ENCODE results near the gene CBX5.
A peak's percentile ranks its signal among the peaks of the same experiment; 100 is the strongest.

CBX5 gene

DNA sequence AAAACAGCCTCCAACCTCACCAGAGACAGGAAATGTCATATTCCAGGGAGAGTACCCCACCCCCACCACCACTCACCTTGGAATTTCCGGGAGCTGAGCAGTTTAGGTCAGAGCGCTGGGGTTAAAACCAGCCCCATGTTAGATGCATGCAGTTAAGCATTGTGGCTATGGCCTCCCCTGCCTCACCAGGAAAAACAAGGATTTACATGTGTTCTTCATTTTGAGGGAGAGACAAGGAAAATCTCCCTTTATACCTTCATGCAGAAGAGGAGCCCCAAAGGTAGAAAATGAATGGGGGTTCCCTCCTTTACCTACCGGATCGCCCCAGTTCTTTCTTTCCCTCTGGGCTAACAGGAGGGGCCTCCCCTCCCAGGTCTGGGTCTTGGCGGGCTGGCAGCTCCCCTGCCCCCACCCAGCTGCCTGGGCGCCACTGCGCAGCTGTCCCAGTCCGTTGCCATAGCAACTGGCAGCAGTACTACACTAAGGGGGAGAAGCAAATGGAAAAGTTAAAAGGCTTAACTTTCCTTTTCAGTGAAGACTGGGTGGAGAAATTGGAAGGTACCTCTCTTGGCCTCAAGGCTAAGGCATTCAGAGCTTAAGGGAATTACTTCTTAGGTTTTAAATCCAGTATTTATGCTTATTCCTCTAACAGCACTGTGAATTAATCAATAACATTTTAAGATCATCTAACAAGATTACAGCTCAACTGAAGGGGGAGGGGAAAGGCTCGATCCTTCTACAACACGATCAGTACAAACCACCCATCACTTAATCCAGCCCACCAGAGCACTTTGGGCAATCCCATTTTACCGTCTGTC lies 20.5 kb downstream of the CBX5 start:
- Histone ChIP-seq H3K4me2 (ENCODE audit: low read length) (peak overlapping the region; percentile 55), H3K27me3 (ENCODE audit: insufficient read depth, low read length) (no peaks in the 10 kb centered on the region), H3K14ac (ENCODE audit: low read length) (peak overlapping the region; percentile 80), H4K91ac (ENCODE audit: low read depth, low read length) (peak overlapping the region; percentile 49), H2BK12ac (ENCODE audit: low read length) (no peak overlapping the region), H2BK5ac (ENCODE audit: low read depth, low read length, poor library complexity) (peak overlapping the region; percentile 97), H3K4me3 (ENCODE audit: low read depth, low read length) (no peak overlapping the region), H3K4ac (ENCODE audit: low read depth, low read length) (no peak overlapping the region), H3K36me3 (ENCODE audit: control insufficient read depth in 1 of 2, insufficient read depth in 2 of 2, low read length in 2 of 2) (peaks cover 12 to 17% of the 10 kb centered on the region in 2 experiments), H3K4me1 (ENCODE audit: control insufficient read depth in 1 of 2, insufficient read depth in 2 of 2, low read length in 2 of 2) (peaks cover 11 to 27% of the 10 kb centered on the region in 2 experiments), H3K27ac (ENCODE audit: low read depth, low read length) (peak overlapping the region; percentile 98), H3K79me2 (ENCODE audit: control insufficient read depth, insufficient read depth, low read length, poor library complexity) (peaks cover 8% of the 10 kb centered on the region), H2AK5ac (ENCODE audit: low read length) (no peak overlapping the region), H4K8ac (ENCODE audit: low read depth, low read length) (peak overlapping the region; percentile 83), H3K9me3 (ENCODE audit: insufficient read depth, low read depth, low read length) (no peaks in the 10 kb centered on the region), H3K79me1 (ENCODE audit: low read length) (peaks cover 33% of the 10 kb centered on the region), H3K23ac (ENCODE audit: low read length) (no peak overlapping the region), H2AFZ (ENCODE audit: insufficient read depth, low read length, poor library complexity) (peak overlapping the region; percentile 2), H4K12ac (ENCODE audit: low read depth, low read length) (no peak overlapping the region), H3K18ac (ENCODE audit: low read length) (peak overlapping the region; percentile 2), H3K9ac (ENCODE audit: low read length) (peak overlapping the region; percentile 8), H2BK120ac (ENCODE audit: insufficient read depth, low read length, poor library complexity) (peak overlapping the region; percentile 95)
- peak; percentile 68 to 86 for DNase-seq
- whole genome bisulfite sequencing (ENCODE audit: extremely low coverage, insufficient coverage, insufficient read length): no CpG with 5 or more reads among the region's 11 CpGs

DNA sequence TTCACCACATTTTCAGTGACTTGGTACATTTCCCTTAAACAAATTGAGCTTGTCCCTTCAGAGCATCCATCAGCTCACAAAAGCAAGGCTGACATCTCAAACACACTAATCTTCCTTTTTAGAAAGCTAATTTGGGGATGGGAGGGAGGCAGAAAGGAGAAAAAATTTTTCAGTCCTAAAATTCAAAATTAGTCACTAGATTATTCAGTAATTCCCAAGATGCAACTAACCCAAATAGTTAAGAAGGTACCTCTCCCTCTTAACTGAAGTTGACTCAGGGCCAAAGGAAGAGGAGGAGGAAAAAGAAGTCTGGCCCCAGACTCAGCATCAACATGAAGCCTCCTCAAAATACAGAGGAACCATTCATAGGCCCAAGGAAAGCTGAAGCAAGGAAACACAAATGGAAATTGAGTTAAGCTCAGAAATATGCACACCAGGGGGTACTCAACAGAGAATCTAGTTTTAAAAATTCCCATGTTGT lies 21.7 kb downstream of the CBX5 start:
- H3K4me2 ChIP-seq (ENCODE audit: low read length): peak overlapping the region; percentile 19
- peaks cover 29% of the 10 kb centered on the region for H3K79me1 ChIP-seq (ENCODE audit: low read length)

DNA sequence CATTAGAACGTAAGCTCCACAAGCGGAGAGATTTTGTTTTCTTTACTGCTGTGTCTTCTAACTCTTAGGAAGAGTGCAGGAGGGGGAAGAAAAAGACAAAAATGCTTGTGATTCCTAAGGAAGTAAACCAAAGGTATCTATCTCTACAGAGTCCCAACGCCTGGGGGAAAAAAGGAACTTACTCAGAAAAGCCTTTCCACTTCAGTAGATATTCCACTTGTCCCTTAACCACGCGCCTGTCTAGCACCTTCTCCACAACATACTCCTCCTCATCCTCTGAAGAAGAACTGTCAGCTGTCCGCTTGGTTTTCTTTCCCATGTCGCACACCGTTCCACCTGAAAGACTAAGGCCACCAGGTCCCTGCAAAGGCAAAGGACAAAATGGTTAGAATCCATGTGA lies 22.6 kb downstream of the CBX5 start:
- Histone ChIP-seq H3K9ac (ENCODE audit: low read length) (no peak overlapping the region), H3K4me3 (ENCODE audit: low read depth, low read length) (no peak overlapping the region), H3K36me3 (ENCODE audit: control insufficient read depth in 1 of 2, insufficient read depth in 2 of 2, low read length in 2 of 2) (peaks cover 16 to 20% of the 10 kb centered on the region in 2 experiments), H4K12ac (ENCODE audit: low read depth, low read length) (no peak overlapping the region), H3K79me2 (ENCODE audit: control insufficient read depth, insufficient read depth, low read length, poor library complexity) (peaks cover 4% of the 10 kb centered on the region), H2BK120ac (ENCODE audit: insufficient read depth, low read length, poor library complexity) (peak overlapping the region; percentile 75), H2AFZ (ENCODE audit: insufficient read depth, low read length, poor library complexity) (no peak overlapping the region), H2AK5ac (ENCODE audit: low read length) (peak overlapping the region; percentile 90), H2BK5ac (ENCODE audit: low read depth, low read length, poor library complexity) (peak overlapping the region; percentile 88), H2BK12ac (ENCODE audit: low read length) (peak overlapping the region; percentile 98), H3K4me1 (ENCODE audit: control insufficient read depth in 1 of 2, insufficient read depth in 2 of 2, low read length in 2 of 2) (peaks cover 6 to 13% of the 10 kb centered on the region in 2 experiments), H3K79me1 (ENCODE audit: low read length) (peaks cover 28% of the 10 kb centered on the region), H4K8ac (ENCODE audit: low read depth, low read length) (no peak overlapping the region), H3K4ac (ENCODE audit: low read depth, low read length) (no peak overlapping the region), H4K91ac (ENCODE audit: low read depth, low read length) (peak overlapping the region; percentile 75), H3K27me3 (ENCODE audit: insufficient read depth, low read length) (no peaks in the 10 kb centered on the region), H3K27ac (ENCODE audit: low read depth, low read length) (peak overlapping the region; percentile 98), H3K4me2 (ENCODE audit: low read length) (peak overlapping the region; percentile 22), H3K9me3 (ENCODE audit: insufficient read depth, low read depth, low read length) (no peaks in the 10 kb centered on the region), H3K23ac (ENCODE audit: low read length) (no peak overlapping the region), H3K18ac (ENCODE audit: low read length) (peak overlapping the region; percentile 93), H3K14ac (ENCODE audit: low read length) (peak overlapping the region; percentile 90)
- peak; percentile 34 to 71 for DNase-seq
- WGBS (ENCODE audit: extremely low coverage, insufficient coverage, insufficient read length): no CpG with 5 or more reads among the region's 8 CpGs

More for the DNA sequence above, 21.7 kb downstream of the CBX5 start:
- Histone ChIP-seq H2AFZ (ENCODE audit: insufficient read depth, low read length, poor library complexity) (no peak overlapping the region), H3K27ac (ENCODE audit: low read depth, low read length) (peak overlapping the region; percentile 98), H2BK120ac (ENCODE audit: insufficient read depth, low read length, poor library complexity) (peak overlapping the region; percentile 87), H3K27me3 (ENCODE audit: insufficient read depth, low read length) (no peaks in the 10 kb centered on the region), H3K18ac (ENCODE audit: low read length) (peak overlapping the region; percentile 81), H2BK12ac (ENCODE audit: low read length) (peak overlapping the region; percentile 93), H3K9me3 (ENCODE audit: insufficient read depth, low read depth, low read length) (no peaks in the 10 kb centered on the region), H2AK5ac (ENCODE audit: low read length) (no peak overlapping the region), H3K79me2 (ENCODE audit: control insufficient read depth, insufficient read depth, low read length, poor library complexity) (peaks cover 4% of the 10 kb centered on the region), H4K8ac (ENCODE audit: low read depth, low read length) (peak overlapping the region; percentile 52), H3K4me3 (ENCODE audit: low read depth, low read length) (no peak overlapping the region), H4K12ac (ENCODE audit: low read depth, low read length) (no peak overlapping the region), H3K4ac (ENCODE audit: low read depth, low read length) (peak overlapping the region; percentile 84), H2BK5ac (ENCODE audit: low read depth, low read length, poor library complexity) (peak overlapping the region; percentile 89), H4K91ac (ENCODE audit: low read depth, low read length) (peak overlapping the region; percentile 68), H3K36me3 (ENCODE audit: control insufficient read depth in 1 of 2, insufficient read depth in 2 of 2, low read length in 2 of 2) (peaks cover 13 to 20% of the 10 kb centered on the region in 2 experiments), H3K23ac (ENCODE audit: low read length) (no peak overlapping the region), H3K14ac (ENCODE audit: low read length) (peak overlapping the region; percentile 71), H3K9ac (ENCODE audit: low read length) (no peak overlapping the region), H3K4me1 (ENCODE audit: control insufficient read depth in 1 of 2, insufficient read depth in 2 of 2, low read length in 2 of 2) (peaks cover 8 to 20% of the 10 kb centered on the region in 2 experiments)
- DNase-seq: no peak

DNA sequence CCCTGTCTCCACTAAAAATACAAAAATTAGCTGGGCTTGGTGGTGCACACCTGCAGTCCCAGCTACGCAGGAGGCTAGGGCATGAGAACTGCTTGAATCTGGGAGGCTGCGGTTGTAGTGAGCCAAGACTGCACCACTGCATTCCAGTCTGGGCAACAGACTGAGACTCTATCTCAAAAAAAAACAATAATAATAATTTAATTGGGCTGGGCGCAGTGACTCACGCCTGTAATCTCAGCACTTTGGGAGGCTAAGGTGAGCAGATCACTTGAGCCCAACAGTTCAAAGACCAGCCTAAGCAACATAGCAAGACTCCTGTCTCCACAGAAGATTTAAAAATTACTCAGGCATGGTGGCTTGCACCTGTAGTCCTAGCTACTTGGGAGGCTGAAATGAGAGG lies 26.7 kb downstream of the CBX5 start:
- Histone ChIP-seq H3K4me2 (ENCODE audit: low read length) (no peak overlapping the region), H2BK5ac (ENCODE audit: low read depth, low read length, poor library complexity) (no peak overlapping the region), H3K4me3 (ENCODE audit: low read depth, low read length) (no peak overlapping the region), H3K4ac (ENCODE audit: low read depth, low read length) (peak overlapping the region; percentile 31), H4K12ac (ENCODE audit: low read depth, low read length) (no peak overlapping the region), H2AFZ (ENCODE audit: insufficient read depth, low read length, poor library complexity) (no peak overlapping the region), H3K79me2 (ENCODE audit: control insufficient read depth, insufficient read depth, low read length, poor library complexity) (peaks cover 4% of the 10 kb centered on the region), H2AK5ac (ENCODE audit: low read length) (no peak overlapping the region), H3K79me1 (ENCODE audit: low read length) (peaks cover 11% of the 10 kb centered on the region), H3K9me3 (ENCODE audit: insufficient read depth, low read depth, low read length) (no peaks in the 10 kb centered on the region), H2BK120ac (ENCODE audit: insufficient read depth, low read length, poor library complexity) (no peak overlapping the region), H3K27ac (ENCODE audit: low read depth, low read length) (no peak overlapping the region), H3K4me1 (ENCODE audit: control insufficient read depth in 1 of 2, insufficient read depth in 2 of 2, low read length in 2 of 2) (peaks cover 6 to 11% of the 10 kb centered on the region in 2 experiments), H2BK12ac (ENCODE audit: low read length) (no peak overlapping the region), H3K18ac (ENCODE audit: low read length) (peak overlapping the region; percentile 54), H3K14ac (ENCODE audit: low read length) (no peak overlapping the region), H3K36me3 (ENCODE audit: control insufficient read depth in 1 of 2, insufficient read depth in 2 of 2, low read length in 2 of 2) (peaks cover 24 to 26% of the 10 kb centered on the region in 2 experiments), H4K8ac (ENCODE audit: low read depth, low read length) (no peak overlapping the region), H4K91ac (ENCODE audit: low read depth, low read length) (no peak overlapping the region), H3K27me3 (ENCODE audit: insufficient read depth, low read length) (no peaks in the 10 kb centered on the region), H3K23ac (ENCODE audit: low read length) (no peak overlapping the region), H3K9ac (ENCODE audit: low read length) (no peak overlapping the region)
- WGBS (ENCODE audit: extremely low coverage, insufficient coverage, insufficient read length): no CpG with 5 or more reads among the region's 4 CpGs
- no peak for DNase-seq
